Stimulated activated CD8-positive, alpha-beta memory T cell treated with anti-CD3 and anti-CD28 coated beads, Interleukin-2, amount 100 ng/mL, for 1 hour (primary cell): ENCODE measurements around the gene U2AF2.

ENCODE experiments used
- DNase-seq, 2 donors: peaks; one replicate each; pipeline ENCODE4 v3.0.0-alpha.2; 2020; ENCODE audit warnings: low read depth in 2 of 2

The U2AF2 gene

GRCh38 chr19:55654868-55655647 lies at the start of gene U2AF2:
Gene U2AF2 (plus strand): TSS chr19:55655035. CDS start chr19:55655105, 70 bp downstream.
- peak; percentile 92 to 95 for DNase-seq

- peak; percentile 94 to 97 for DNase-seq
Observed at GRCh38 chr19:55605207-55605636, 49.6 kb upstream of the U2AF2 start.

GRCh38 chr19:55605637-55606470 lies 49.0 kb upstream of the U2AF2 start, which contains the start of gene ZNF865:
Gene ZNF865 (plus strand): TSS chr19:55605647. CDS start chr19:55613619, 7,972 bp downstream.
- DNase-seq = peak; percentile 53 to 55

- no peak for DNase-seq
Observed at GRCh38 chr19:55606471-55606787, 48.4 kb upstream of the U2AF2 start.

GRCh38 chr19:55606817-55607216 lies 48.0 kb upstream of the U2AF2 start:
- no peak for DNase-seq

GRCh38 chr19:55609326-55609725 lies 45.5 kb upstream of the U2AF2 start:
- DNase-seq = no peak

GRCh38 chr19:55611300-55611982 lies 43.4 kb upstream of the U2AF2 start:
- DNase-seq = no peak

GRCh38 chr19:55611983-55612645 lies 42.7 kb upstream of the U2AF2 start:
- DNase-seq = no peak

- DNase-seq = no peak
Observed at GRCh38 chr19:55613396-55613795, 41.4 kb upstream of the U2AF2 start.

GRCh38 chr19:55613930-55614710 lies 40.7 kb upstream of the U2AF2 start:
- no peak for DNase-seq

- no peak for DNase-seq
Observed at GRCh38 chr19:55614711-55615542, 39.9 kb upstream of the U2AF2 start.

GRCh38 chr19:55615543-55616394 lies 39.1 kb upstream of the U2AF2 start:
- no peak for DNase-seq

GRCh38 chr19:55616395-55616875 lies 38.4 kb upstream of the U2AF2 start:
- DNase-seq = no peak

GRCh38 chr19:55617426-55617825 lies 37.4 kb upstream of the U2AF2 start:
- DNase-seq = no peak

GRCh38 chr19:55618426-55618825 lies 36.4 kb upstream of the U2AF2 start:
- no peak for DNase-seq

GRCh38 chr19:55619286-55619685 lies 35.5 kb upstream of the U2AF2 start:
- DNase-seq = no peak

GRCh38 chr19:55620410-55621204 lies 34.2 kb upstream of the U2AF2 start:
- no peak for DNase-seq

- DNase-seq = no peak
Observed at GRCh38 chr19:55621205-55621672, 33.6 kb upstream of the U2AF2 start.
